HG03097 (cell line): ENCODE results near the gene UBE2H.

Experiments
- ATAC-seq: cut with Tn5 transposase; IDR thresholded peaks from one replicate; pipeline ENCODE4 v1.9.1; 2021; ENCODE audit not compliant: unreplicated experiment, low FRiP score

The UBE2H gene

DNA sequence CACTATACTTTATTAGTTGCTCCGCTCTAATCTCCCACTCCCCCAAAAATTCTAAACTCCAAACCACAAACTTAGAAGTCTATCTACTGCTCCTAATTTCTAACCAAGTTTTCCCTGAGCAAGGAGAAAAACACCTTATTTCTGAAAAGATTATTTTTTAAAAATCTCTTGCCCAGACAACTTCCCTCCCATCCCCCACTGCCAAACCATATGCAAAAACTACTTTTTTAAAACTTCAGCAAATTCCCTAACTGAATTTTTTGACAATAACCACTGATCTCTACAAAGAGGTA lies 1.9 kb downstream of the UBE2H start:
- no peak for ATAC-seq

- ATAC-seq = no peak
Observed at GRCh38 chr7:129950191-129950932, 2.4 kb downstream of the UBE2H start.

- ATAC-seq = peak; percentile 23
Observed at GRCh38 chr7:129949292-129950133, 3.2 kb downstream of the UBE2H start.

GRCh38 chr7:129948877-129949291 lies 3.9 kb downstream of the UBE2H start:
- peak; percentile 28 for ATAC-seq

- no peak for ATAC-seq
Observed at GRCh38 chr7:129948338-129948737, 4.4 kb downstream of the UBE2H start.

DNA sequence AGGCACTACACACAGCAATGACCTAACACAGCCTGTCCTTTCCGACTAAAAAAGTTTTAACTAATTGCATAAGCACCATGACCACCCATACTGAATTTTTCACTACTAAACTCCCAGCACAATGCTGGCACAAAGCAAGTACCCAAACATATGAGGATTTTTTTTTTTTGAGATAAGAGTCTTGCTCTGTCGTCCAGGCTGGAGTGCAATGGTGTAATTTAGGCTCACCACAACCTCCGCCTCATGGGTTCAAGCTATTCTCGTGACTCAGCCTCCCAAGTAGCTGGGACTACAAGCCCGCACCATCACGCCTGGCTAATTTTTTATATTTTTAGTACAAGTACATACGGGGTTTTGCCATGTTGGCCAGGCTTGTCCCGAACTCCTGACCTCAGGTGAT lies 5.1 kb downstream of the UBE2H start:
- ATAC-seq = no peak

GRCh38 chr7:129947049-129947448 lies 5.7 kb downstream of the UBE2H start:
- no peak for ATAC-seq

GRCh38 chr7:129946282-129946681 lies 6.5 kb downstream of the UBE2H start:
- ATAC-seq = no peak

GRCh38 chr7:129943352-129943751 lies 9.4 kb downstream of the UBE2H start:
- no peak for ATAC-seq

DNA sequence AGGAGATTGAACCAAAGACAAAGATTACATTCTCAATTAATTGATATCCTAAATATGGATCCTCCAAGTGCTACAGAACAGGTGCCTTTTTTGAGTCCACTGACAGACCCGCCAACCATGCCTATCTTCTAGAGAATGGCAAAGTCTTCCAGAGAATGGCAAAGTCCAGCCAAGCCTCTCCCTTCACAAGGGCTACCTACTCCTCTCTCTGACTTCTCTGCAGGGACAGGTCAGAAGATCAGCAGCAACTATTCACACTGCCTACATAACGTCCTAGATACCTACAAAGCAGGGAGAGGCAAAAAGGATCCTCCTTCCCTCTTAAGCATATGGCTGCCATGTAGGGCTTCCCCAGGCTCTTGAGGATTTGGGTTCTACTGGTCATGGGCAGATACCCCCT lies 12.4 kb downstream of the UBE2H start:
- no peak for ATAC-seq

DNA sequence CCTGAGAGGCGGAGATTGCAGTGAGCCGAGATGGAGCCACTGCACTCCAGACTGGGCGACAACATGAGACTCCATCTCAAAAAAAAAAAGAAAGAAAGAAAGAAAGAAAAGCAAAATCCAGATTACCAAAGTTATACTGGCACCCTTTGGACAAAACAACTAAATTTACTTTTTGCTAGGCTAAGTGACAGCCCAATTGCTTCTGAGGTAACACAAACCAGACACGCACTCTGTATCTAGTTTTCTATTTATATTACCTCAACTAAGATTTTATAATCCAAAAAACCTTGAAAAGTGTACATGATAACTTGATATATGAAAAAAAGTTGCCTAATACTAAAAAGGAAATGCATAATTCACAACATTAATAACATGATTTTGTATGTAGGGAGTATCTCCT lies 12.9 kb downstream of the UBE2H start:
- no peak for ATAC-seq

DNA sequence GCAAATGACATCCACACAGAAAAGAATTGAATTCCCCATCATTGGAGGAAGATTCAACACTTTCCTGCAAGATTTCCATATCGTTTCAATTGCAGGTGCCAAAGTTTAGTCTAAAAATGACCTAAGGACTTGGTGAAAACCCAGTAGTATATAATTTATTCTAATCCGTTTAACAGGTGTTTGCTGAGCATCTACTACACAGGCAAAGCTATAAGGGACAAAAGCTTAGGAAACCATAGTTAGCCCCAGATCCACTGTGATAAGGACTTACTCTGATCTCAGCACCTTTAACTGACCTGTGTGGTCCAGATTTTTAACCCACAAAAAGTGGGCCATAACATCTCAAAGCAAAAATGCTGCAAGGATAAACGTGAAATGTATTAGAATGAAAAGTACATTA lies 19.1 kb downstream of the UBE2H start:
- no peak for ATAC-seq

GRCh38 chr7:129926618-129927017 lies 26.1 kb downstream of the UBE2H start:
- no peak for ATAC-seq

DNA sequence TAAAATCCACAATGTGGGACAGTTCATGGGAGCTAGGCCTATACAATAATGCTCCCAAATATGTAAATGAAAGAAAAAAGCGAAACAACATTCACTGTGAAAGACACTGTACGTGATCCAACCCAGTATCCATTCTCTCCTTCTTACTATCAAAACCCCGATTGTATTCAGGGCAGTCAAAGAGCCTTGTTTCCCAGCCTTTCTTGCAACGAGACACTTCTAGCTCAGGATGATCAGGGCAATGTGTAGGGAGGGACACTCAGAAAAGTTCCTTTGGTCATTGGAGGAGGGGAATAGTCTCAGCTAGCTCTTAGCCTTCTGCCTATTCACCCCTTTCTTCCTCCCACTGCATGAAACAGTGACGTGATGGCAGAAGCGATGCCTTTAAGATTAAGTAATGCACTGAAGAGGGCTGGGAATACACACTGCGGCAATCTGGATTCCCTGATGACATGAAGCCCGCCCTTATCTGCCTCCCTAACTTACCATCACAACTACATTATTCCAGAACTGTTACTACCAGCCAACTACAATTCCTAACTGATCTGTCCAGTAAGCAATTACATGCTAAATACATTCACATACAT lies 27.3 kb downstream of the UBE2H start:
- no peak for ATAC-seq

- ATAC-seq = no peak
Observed at GRCh38 chr7:129924602-129925001, 28.2 kb downstream of the UBE2H start.

DNA sequence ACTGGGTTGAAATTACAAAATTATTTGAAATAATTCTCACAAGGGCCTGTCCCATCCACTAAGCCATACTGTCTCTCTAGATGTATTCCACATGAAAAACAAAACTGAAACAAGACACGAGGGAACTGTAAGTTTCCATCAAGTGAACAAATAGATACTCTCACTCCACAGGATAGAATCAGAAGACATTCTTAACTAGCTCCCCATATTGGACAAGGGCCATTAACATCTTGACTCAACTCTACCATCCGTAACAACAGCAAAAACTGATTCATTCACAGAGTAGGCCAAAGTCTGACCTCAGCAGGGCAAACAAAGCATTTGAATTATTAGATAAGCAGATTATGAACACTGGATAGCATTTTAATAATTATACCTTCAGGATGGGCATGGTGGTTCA lies 29.1 kb downstream of the UBE2H start:
- ATAC-seq = peak; percentile 52

DNA sequence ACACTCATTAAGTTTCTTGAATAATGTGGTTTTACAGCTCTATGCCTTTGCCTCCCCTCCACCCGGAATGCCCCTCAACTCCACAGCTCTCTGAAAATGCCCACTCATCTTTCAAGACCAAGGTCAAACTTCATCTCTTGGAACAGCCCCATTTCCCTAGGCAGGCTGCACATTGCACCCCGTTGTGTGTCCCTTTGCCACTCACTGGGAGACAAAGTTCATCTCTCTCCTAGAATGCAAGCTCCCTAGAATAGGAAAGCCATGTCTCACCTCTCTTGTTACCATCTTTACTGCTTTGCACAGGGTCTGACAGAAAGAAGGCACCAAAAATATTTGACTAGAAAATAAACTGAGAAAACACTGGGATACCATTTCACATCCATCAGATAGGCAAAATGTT lies 33.3 kb downstream of the UBE2H start:
- ATAC-seq = no peak

GRCh38 chr7:129918922-129919321 lies 33.8 kb downstream of the UBE2H start:
- ATAC-seq = no peak

GRCh38 chr7:129917934-129918333 lies 34.8 kb downstream of the UBE2H start:
- ATAC-seq = no peak

DNA sequence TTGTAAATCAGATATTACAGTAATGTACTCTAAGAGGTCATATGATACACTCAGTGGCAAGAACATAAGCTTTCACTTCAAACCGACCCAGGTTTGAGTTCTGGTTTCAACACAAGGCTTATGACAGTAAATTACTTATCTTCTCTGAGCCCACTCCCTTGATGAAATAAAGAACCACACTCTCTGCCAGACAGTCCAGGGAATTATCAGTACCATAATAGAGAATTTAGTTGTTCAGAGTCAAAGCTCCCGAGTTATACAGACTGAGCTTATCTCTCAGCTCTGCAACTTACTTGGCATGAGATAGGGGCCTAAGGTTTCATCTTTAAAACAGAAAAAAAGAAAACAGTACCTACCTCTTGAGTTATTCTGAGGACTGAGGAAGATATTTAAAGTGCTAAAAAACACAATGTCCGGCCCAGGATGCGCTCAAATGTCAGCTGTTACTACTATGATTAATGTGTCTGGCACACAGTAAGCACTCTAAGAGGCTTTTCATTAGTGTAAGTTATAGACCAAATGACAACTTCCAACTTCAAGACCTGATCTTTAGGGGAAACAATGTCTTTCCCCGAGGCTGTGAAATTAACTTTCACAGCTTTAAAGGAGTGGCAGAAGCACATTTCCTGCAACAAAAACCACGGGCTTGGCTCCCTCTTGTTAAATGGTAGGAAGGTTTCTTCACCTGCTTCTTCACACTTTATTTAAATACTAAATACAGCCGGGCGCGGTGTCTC lies 38.1 kb downstream of the UBE2H start:
- ATAC-seq = no peak

DNA sequence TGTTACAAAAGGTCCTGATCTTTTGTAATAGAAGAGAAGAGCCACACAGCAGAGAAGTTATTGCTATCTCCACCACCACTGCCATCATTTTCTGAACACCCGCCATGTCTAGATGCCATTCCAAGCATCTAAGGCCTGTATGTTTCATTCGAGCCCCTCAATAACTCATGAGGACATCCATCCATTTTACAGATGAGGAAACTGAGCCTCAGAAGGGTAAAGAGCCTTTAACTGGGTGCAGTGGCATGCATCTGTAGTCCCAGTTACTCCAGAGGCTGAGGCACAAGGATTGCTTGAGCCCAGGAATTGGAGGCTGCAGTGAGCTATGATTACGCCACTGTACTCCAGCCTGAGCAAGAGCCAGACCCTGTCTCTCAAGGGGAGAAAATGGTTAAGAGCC lies 39.3 kb downstream of the UBE2H start:
- ATAC-seq = no peak
